HL-60 (cell line): ENCODE results near the gene AKAP12.

Experiments
- DNase-seq, 2 experiments: peaks; one replicate each; pipeline ENCODE4 v3.0.0-alpha.2; 2010 to 2020; ENCODE audit warnings: low read depth in 1 of 2, low spot score in 1 of 2
- H3K27ac ChIP-seq: fragments of 250-450 bp; sonication (Bioruptor Pico); replicated peaks from 2 replicates; pipeline ENCODE4 v1.5.1; 2020; ENCODE audit warnings: mild to moderate bottlenecking, moderate library complexity
- H3K27me3 ChIP-seq: fragments of 250-450 bp; sonication (Bioruptor Pico); 2 replicates; pipeline ENCODE4 v1.5.1; 2021; ENCODE audit warnings: mild to moderate bottlenecking, moderate library complexity; ENCODE audit not compliant: insufficient read depth, poor library complexity, severe bottlenecking
- H3K4me3 ChIP-seq: replicated peaks from 2 replicates; pipeline ENCODE4 v1.5.1; 2011; ENCODE audit warnings: mild to moderate bottlenecking, control low read depth, low read length; ENCODE audit not compliant: insufficient read depth
- CTCF ChIP-seq: IDR thresholded peaks from one replicate; pipeline ENCODE4 v1.5.1; 2011; ENCODE audit warnings: low read length, control low read depth, inconsistent platforms; ENCODE audit not compliant: insufficient read depth
- GABPA ChIP-seq: IDR thresholded peaks from 2 replicates; pipeline ENCODE4 v1.6.1; 2012; ENCODE audit warnings: low read depth
- POLR2AphosphoS5 ChIP-seq: IDR thresholded peaks from 2 replicates; pipeline ENCODE4 v1.6.1; 2012; ENCODE audit warnings: low read depth
- REST ChIP-seq: IDR thresholded peaks from 2 replicates; pipeline ENCODE4 v1.6.1; 2012; ENCODE audit warnings: low read depth; ENCODE audit not compliant: insufficient replicate concordance
- SPI1 ChIP-seq: IDR thresholded peaks from 2 replicates; pipeline ENCODE4 v1.6.1; 2012; ENCODE audit warnings: low read depth, mild to moderate bottlenecking, borderline replicate concordance

AKAP12 gene

GRCh38 chr6:151350442-151351145, 110.8 kb downstream of the AKAP12 start:
- H3K27ac ChIP-seq, result no peak overlapping the region
- no peak for TF ChIP-seq REST
- no peak for TF ChIP-seq POLR2AphosphoS5
- no peak for TF ChIP-seq SPI1
- TF ChIP-seq GABPA, result no peak
- no peak for TF ChIP-seq CTCF
- H3K4me3 ChIP-seq, result no peak overlapping the region
- peaks cover 16% of the 10 kb centered on the region for H3K27me3 ChIP-seq
- no peak for DNase-seq

- no peak for TF ChIP-seq POLR2AphosphoS5
- no peak for TF ChIP-seq GABPA
- TF ChIP-seq SPI1, result no peak
- no peak for TF ChIP-seq CTCF
- TF ChIP-seq REST, result no peak
- peaks cover 16% of the 10 kb centered on the region for H3K27me3 ChIP-seq
- H3K27ac ChIP-seq, result no peak overlapping the region
- no peak for DNase-seq
- H3K4me3 ChIP-seq, result no peak overlapping the region
These were observed 111.5 kb downstream of the AKAP12 start for GRCh38 chr6:151351146-151351700.

- DNase-seq, result no peak
- H3K4me3 ChIP-seq, result no peak overlapping the region
- H3K27me3 ChIP-seq, result peaks cover 16% of the 10 kb centered on the region
- no peak overlapping the region for H3K27ac ChIP-seq
- TF ChIP-seq GABPA (no peak), REST (no peak), POLR2AphosphoS5 (no peak), CTCF (no peak), SPI1 (no peak)
These were observed 112.0 kb downstream of the AKAP12 start for GRCh38 chr6:151351731-151352130.
